Esophagus squamous epithelium (tissue), 5 donors: ENCODE results near the gene DNAJB8. TPM values are rescaled to one million over a fixed set of nuclear protein-coding genes. Genes with fewer than 3 reads are reported as not detected.

Experiments
- DNase-seq: peaks from one replicate; lab custom pipeline; 2025; lab: John Stamatoyannopoulos, UW
- H3K27ac ChIP-seq, 4 donors: fragments of 200-600 bp; sonication (generic); one replicate each; pipeline ENCODE4 v1.5.1; 2016 to 2019; ENCODE audit warnings: mild to moderate bottlenecking in 1 of 4
- H3K27me3 ChIP-seq, 4 donors: fragments of 200-600 bp; sonication (generic); 1 replicate in 3 of 4; 2 replicates in 1 of 4; pipeline versions ENCODE4 v1.5.1 to v1.6.0; 2017 to 2021; ENCODE audit warnings: antibody characterized with exemption in 1 of 4
- H3K36me3 ChIP-seq, 3 donors: fragments of 200-600 bp; sonication (generic); one replicate each; pipeline ENCODE4 v1.5.1; 2016 to 2019
- H3K4me1 ChIP-seq, 3 donors: fragments of 200-600 bp; sonication (generic); one replicate each; pipeline ENCODE4 v1.5.1; 2017 to 2019
- H3K4me3 ChIP-seq, 4 donors: fragments of 200-600 bp; sonication (generic); 1 replicate in 3 of 4; 2 replicates in 1 of 4; pipeline ENCODE4 v1.5.1; 2016 to 2019; ENCODE audit warnings: mild to moderate bottlenecking in 2 of 4, moderate library complexity in 1 of 4
- H3K9me3 ChIP-seq, 3 donors: fragments of 200-600 bp; sonication (generic); one replicate each; pipeline ENCODE4 v1.5.1; 2016 to 2019
- CTCF ChIP-seq, 6 experiments: fragments of 450-650 bp in 4 of 6; fragments of 200-600 bp in 2 of 6; sonication (generic) in 2 of 6; IDR thresholded peaks; one replicate each; pipeline ENCODE4 v1.5.1; 2016 to 2019; ENCODE audit warnings: antibody characterized with exemption in 6 of 6, mild to moderate bottlenecking in 4 of 6, moderate library complexity in 4 of 6
- POLR2A ChIP-seq, 4 donors: fragments of 450-650 bp; IDR thresholded peaks; one replicate each; pipeline ENCODE4 v1.6.1; 2017; ENCODE audit warnings: antibody characterized with exemption in 4 of 4, mild to moderate bottlenecking in 4 of 4, moderate library complexity in 3 of 4
- WGBS, 2 donors: methylation state at CpG; one replicate each; pipeline ENCODE4 v1.1.5; 2018; 5-methylcytosine and 5-hydroxymethylcytosine counted together
- intact Hi-C: fragments of 100-400 bp; cut with DNase I; formaldehyde crosslinking; loops from one replicate; pipeline ENCODE4 v1.15.0; 2022
- total RNA-seq, 4 donors: library from RNA; depleted of rRNA; stranded (reverse); fragments of >200 nt; gene quantifications; one replicate each; pipeline ENCODE4 v1.1.0, GENCODE V29; 2016
- donor health status: DM: yes; HTN: yes; CAD: no.

Gene DNAJB8
- total RNA-seq, 4 donors from 2014 or later = not detected

- Histone ChIP-seq H3K27ac (peak overlapping the region in 2 of 4 donors; percentile 19 to 46), H3K4me1 (no peaks in the 10 kb centered on the region), H3K4me3 (no peak overlapping the region), H3K36me3 (no peaks in the 10 kb centered on the region), H3K27me3 (no peaks in the 10 kb centered on the region), H3K9me3 (no peaks in the 10 kb centered on the region)
- 89 to 95% methylated on average over 5 to 7 of the region's 16 CpGs for WGBS, 2 donors
- TF ChIP-seq CTCF (IDR thresholded peaks at IDR 0.05) = no peak
- no peak for TF ChIP-seq POLR2A (IDR thresholded peaks at IDR 0.05)
- no peak for DNase-seq
- intact Hi-C loops = no loop called here
These were observed 51.4 kb downstream of the DNAJB8 start for GRCh38 chr3:128415200-128415772.

- no peaks in the 10 kb centered on the region for H3K4me1 ChIP-seq
- H3K27ac ChIP-seq = no peak overlapping the region
- H3K27me3 ChIP-seq = no peaks in the 10 kb centered on the region
- no peak for DNase-seq
- intact Hi-C loops = no loop called here
- WGBS, 2 donors = 82 to 95% methylated on average over 4 to 10 of the region's 24 CpGs
- no peaks in the 10 kb centered on the region for H3K9me3 ChIP-seq
- H3K36me3 ChIP-seq = peaks cover 0 to 4% (median 0%) of the 10 kb centered on the region in 3 donors
- no peak overlapping the region for H3K4me3 ChIP-seq
- no peak for TF ChIP-seq POLR2A (IDR thresholded peaks at IDR 0.05)
- TF ChIP-seq CTCF (IDR thresholded peaks at IDR 0.05) = no peak
These were observed 53.1 kb downstream of the DNAJB8 start for GRCh38 chr3:128413413-128414205.

- H3K4me1 ChIP-seq = no peaks in the 10 kb centered on the region
- no peak for DNase-seq
- peaks cover 0 to 10% (median 0%) of the 10 kb centered on the region in 3 donors for H3K36me3 ChIP-seq
- TF ChIP-seq CTCF (IDR thresholded peaks at IDR 0.05) = no peak
- intact Hi-C loops = no loop called here
- H3K4me3 ChIP-seq = no peak overlapping the region
- H3K9me3 ChIP-seq = no peaks in the 10 kb centered on the region
- H3K27me3 ChIP-seq = no peaks in the 10 kb centered on the region
- WGBS, 2 donors = 79% methylated on average over 7 to 8 of the region's 8 CpGs
- no peak overlapping the region for H3K27ac ChIP-seq
These were observed 53.7 kb downstream of the DNAJB8 start for GRCh38 chr3:128413003-128413370.

Other genes starting within 250 kb of the DNAJB8 start
- gene GATA2, start 26.3 kb upstream of the DNAJB8 start, total RNA-seq = 10 to 100 TPM in 1 of 4 donors, 1 to 10 TPM in 3; 1.6 to 12.8 (median 1.9) TPM
- gene RPN1, start 183.9 kb upstream of the DNAJB8 start, total RNA-seq = 100 to 1,000 TPM; 126 to 228 (median 182) TPM